GM21825 (cell line): ENCODE results near the gene DAW1.

Experiments
- ATAC-seq: cut with Tn5 transposase; IDR thresholded peaks from one replicate; pipeline ENCODE4 v1.9.1; 2021; ENCODE audit warnings: mild to moderate bottlenecking, moderate library complexity; ENCODE audit not compliant: unreplicated experiment

Gene DAW1

DNA sequence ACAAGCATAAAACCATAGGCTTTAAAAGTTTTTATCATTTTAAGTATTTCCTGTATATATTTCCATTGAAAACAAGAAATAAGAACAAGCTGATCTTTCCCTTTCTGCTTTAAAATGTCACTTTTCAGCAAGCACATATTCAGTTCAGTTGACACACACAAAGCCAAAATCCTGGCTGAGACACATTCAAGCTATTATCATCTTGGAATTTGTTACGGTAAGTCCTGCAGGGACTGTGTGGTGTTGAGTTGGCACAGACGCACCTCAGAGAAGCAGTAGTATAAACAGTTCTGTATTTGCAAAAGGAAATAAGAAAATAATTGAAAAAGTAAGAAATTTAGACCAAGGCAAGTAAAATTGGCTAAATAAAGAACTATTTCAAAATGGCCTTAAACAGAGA is 10.4 kb upstream of the DAW1 start:
- ATAC-seq, result no peak

DNA sequence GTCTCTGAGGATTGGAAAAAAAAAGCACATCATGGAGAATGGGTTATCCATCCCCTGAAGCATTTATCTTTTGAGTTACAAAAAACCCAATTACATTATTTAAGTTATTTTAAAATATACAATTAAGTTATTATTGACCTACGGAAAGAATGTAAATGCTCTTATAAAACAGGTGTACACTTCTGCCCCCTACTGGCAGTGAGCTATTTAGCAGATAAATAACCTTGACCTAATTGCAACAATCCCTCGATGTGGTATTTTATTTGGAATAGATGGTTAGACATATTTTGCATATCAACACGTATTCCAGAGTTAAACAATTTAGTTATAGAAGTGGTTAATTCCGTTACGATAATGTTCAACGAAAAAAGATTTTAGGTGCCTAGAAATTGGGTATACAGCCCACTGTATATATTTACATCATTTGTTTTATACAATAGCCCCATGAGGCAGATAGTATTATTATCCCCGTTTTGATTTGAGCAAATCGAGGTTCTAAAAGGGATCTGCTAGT is 9.1 kb upstream of the DAW1 start:
- no peak for ATAC-seq

- ATAC-seq, result no peak
These were observed 8.5 kb upstream of the DAW1 start for GRCh38 chr2:227862741-227863588.

- ATAC-seq, result no peak
These were observed 7.2 kb upstream of the DAW1 start for GRCh38 chr2:227864161-227864756.

GRCh38 chr2:227865291-227865690 is 6.1 kb upstream of the DAW1 start:
- no peak for ATAC-seq

- no peak for ATAC-seq
These were observed 4.0 kb upstream of the DAW1 start for GRCh38 chr2:227867386-227867785.

DNA sequence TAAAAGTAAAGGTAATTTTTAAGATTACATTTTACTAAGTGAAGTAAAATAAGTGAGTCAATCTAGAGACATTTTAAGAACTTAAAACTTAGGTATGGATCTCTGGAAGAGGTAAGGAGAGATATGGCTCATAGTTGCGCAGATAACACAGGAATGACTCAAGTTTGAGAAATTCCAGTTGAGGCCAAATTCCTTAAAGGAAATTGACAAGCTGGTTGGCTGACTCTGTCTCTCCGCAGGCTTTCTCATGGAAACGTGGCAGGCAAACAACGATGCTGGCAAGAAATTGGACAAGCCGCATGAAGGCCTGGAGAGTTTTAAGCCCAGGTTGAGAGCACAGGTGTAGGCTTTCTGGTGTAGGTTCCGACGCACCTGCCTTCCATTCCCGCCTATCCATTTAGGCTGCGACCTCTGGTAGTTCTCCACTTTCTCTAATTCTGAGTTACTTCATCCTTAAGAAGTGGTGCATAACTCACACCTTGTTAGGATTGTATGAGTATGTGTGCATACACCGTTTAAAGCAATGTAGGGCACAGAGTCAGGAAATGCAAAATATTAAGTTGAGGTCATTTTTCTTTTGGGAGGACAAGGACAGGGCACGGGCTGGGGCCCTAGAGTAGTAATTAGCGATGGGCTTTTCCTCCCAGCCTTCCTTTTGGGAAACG is 589 bp upstream of the DAW1 start:
- no peak for ATAC-seq

DNA sequence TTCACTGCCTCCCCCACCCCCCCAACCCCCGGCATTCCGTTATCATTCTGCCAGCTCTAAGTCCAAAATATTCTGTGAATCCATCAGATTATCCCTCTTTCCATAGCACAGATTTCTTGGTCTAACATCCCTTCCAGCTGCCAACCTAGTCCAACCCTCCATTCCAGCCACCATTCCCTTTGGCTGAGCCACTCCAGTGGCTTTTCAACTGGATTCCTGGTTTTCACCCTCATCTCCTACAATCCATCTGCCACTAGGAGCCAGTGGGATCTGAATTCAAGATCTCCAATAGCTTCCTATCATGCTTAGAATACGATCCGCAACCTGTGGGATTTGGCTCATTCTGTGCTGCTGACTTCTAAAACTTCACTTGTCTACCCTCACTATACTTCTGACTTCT is 1.2 kb downstream of the DAW1 start:
- no peak for ATAC-seq

DNA sequence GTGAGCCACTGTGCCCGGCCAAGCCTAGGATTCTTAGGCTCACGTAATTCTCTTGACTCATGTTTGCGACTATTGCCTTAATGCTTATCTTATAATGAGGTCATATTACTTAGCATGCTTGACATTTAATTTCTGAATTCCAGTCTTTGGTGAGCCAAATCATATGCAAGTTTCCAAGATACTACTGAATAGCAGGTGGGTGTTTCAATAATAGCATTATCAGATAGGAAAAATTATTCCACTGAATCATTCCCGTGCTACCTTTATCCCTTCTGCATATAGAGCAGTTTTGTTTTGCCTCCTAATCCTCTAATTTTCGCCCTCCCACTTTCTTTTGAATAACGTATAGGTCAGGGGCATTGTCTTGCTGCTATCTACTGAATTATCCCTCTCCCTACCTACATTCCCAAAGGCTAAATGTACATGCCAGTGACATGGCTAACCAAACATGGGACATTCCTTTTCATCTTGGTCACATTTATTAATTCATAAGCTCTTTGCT is 4.9 kb downstream of the DAW1 start:
- no peak for ATAC-seq

DNA sequence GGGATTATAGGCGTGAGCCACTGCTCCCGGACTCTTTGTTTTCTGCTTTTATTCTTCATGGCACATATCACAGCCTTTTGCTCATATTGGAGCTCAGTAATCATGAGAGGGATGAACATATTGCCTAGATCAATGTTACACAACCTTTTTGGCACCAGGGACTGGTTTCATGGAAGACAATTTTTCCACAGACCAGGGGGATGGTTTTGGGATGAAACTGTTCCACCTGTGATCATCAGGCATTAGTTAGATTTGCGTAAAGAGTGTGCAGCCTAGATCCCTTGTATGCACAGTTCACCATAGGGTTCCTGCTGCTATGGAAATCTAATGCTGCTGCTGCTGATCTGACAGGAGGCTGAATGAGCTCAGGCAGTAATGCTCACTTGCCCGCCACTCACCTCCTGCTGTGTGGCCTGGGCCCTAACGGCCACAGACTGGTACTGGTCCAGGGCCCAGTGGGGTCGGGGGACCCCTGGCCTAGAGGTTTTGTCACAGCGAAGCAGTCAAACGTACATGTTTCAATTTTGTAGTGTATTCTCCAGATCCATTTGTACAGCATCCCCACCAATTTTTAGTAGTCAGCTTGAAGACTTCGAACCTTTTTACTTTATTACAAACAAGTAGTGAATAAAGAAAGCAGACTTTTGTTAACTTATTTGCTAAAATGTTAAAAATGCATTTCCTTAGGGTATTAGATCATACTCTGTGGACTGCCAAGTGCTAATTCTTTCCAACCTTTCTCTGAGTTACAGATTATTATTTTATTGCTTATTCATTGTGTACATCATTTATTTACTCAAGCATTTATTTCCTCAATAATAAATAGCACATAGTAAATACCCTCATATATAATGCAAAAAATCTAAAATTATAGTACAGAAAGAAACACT is 6.2 kb downstream of the DAW1 start:
- ATAC-seq, result no peak

DNA sequence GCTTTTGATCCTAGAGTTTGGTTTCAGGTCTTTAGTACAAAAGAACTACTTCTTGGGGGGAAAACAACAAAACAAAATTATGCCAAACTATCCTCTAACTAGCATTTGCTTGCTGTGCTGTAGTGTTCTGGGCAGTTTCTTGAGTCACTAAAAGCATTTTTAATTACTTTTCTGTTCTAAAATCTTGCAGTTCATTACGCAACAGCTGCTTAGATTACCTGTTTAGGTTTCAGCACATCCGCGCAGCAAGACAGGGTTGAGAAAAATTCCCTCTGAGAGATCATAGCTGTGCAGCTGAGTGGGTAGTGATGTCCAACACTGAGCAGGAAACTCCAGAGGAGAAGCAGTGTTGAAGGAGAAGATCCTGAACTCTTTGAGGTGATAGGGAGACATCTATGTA is 9.0 kb downstream of the DAW1 start:
- no peak for ATAC-seq

DNA sequence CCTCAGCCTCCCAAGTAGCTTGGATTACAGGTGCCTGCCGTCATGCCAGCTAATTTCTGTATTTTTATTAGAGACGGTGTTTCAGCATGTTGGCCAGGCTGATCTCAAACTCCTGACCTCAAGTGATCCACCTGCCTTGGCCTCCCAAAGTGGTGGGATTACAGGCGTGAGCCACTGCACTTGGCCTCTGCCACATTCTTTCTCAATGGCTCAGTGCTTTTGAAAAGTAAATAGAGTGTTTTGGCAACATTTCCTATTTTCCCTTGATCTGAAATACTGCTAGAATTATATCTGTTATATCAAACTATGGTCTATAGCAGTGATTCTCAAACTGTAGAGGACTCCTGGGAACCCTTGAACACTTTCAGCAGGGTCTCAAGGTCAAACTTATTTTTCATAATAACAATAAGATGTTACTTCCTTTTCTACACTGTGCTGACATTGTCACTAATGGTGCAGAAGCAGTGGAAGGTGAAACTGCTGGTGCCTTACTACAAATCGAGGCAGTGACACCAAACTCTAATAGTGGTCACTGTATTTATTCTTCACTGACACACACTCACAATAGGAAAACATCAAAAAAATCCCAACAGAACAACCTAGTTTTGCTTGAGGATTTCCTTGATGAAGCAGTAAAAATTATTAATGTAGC is 10.6 kb downstream of the DAW1 start:
- peak; percentile 96 for ATAC-seq

DNA sequence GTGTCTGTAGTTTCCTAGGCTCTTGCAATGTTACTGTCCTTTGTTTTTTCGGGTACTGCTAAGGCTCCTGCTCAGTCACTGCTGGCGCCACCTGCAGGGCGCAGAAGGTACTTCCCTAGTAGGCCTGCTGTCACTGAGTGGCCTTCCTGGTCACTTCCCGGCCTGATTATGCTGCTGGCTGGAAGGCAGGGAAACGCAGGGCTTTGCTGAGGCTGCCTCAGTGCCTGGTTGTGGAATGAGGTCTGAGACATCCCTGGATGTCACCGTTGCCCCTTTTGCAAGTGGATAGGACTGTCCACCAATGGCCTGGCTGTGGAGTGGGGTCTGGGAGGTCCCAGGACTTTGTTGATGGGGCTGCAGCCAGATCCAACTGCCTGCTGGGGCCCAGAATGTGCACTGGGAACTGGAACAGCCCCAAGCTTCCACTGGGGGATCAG is 13.1 kb downstream of the DAW1 start:
- peak; percentile 68 for ATAC-seq

- no peak for ATAC-seq
These were observed 14.7 kb downstream of the DAW1 start for GRCh38 chr2:227886149-227886548.

DNA sequence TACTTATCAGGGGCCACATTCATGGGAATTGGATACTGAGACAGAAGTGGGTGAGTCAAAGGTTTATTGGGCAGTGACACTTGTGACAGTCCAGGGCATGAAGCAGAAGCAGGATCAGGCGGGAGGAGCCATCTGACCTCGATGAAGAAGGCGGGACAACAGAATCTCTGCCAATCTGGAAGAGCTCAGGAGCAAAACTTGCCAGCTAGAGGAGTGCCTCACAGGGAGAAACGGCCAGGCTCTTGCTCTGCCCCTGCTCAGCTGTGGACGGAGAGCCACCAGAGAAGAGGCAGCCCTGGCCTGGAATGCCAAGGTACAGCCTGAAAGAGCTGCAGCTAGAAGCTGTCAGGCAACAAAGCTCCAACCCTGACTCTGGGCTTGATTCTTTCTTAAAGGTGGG is 16.9 kb downstream of the DAW1 start:
- no peak for ATAC-seq

DNA sequence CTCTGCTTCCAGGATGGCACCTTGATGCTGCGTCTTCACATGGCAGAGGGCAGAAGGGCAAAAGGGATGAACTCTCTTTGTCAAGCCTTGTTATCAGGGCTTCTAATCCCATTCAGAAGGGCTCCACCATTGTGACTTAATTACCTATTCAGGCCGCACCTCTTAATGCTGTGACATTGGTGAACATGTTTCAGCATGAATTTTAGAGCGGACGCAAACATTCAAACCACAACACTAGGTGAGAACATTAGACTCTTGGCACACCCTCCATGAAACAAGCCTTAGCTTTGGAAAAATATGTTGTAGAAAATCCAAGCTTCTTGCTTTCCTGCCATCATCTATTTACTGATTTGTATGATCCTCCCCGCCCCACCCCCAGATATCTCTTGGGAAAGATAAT is 17.9 kb downstream of the DAW1 start:
- no peak for ATAC-seq

GRCh38 chr2:227890495-227891079 is 19.2 kb downstream of the DAW1 start:
- ATAC-seq, result peak; percentile 88

DNA sequence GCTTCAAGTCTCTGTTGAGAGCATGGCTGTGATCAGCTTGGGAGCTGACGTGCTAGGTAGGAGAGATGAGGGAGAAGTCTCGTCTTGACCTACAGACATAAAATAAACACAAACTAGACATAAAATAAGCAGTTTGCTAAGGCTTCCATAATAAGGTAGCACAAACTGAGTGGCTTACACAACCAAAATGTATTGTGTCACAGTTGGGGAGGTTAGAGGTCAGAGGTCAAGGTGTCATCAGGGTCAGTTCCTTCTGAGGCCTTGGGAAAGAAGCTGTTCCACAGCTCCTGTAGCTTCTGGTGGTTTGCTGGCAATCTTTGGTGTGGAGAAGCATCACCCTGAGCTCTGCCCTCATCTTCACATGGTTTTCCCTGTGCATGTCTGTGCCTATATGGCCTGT is 20.2 kb downstream of the DAW1 start:
- ATAC-seq, result no peak

GRCh38 chr2:227903381-227903780 is 31.9 kb downstream of the DAW1 start:
- no peak for ATAC-seq

DNA sequence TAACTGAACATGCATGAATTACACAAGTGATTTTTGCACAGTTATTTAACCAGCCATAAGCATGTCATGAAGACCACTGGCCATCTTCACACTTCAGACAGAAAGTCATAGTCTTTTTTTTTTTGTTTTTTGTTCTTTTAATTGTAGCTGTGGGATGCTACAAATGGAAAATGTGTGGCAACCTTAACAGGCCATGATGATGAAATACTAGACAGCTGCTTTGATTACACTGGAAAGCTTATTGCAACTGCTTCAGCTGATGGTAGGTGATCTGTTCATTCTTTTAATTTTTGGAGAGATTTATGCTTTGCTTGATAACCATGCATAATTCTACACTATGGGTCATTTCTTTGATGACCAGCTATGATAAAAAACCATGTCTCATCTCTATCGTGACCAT is 35.6 kb downstream of the DAW1 start:
- no peak for ATAC-seq
